Cardiac muscle cell (in vitro differentiated cells and primary cell): ENCODE data around the gene PPY. TPM values are rescaled to one million over a fixed set of nuclear protein-coding genes. Genes with fewer than 3 reads are reported as not detected.

ENCODE experiments used
- DNase-seq, 2 donors: peaks; one replicate each; pipeline versions ENCODE4 v3.0.0 to v3.0.0-alpha.2; 2010 to 2017; ENCODE audit warnings: low read depth in 1 of 2, low spot score in 1 of 2
- H3K27ac ChIP-seq: fragments of 200-600 bp; sonication (generic); 2 replicates; pipeline ENCODE4 v1.5.1; 2016
- H3K27me3 ChIP-seq: fragments of 200-600 bp; sonication (generic); 2 replicates; pipeline ENCODE4 v1.6.0; 2016; ENCODE audit warnings: control low read depth
- H3K36me3 ChIP-seq: fragments of 200-600 bp; sonication (generic); 2 replicates; pipeline ENCODE4 v1.5.1; 2016; ENCODE audit warnings: control low read depth
- H3K4me1 ChIP-seq: fragments of 200-600 bp; sonication (generic); 2 replicates; pipeline ENCODE4 v1.8.1; 2017; ENCODE audit warnings: low read depth, mild to moderate bottlenecking, mixed run types
- H3K4me3 ChIP-seq: fragments of 200-600 bp; sonication (generic); 2 replicates; pipeline ENCODE4 v1.5.1; 2016; ENCODE audit warnings: mild to moderate bottlenecking
- H3K9me3 ChIP-seq: fragments of 200-600 bp; sonication (generic); 2 replicates; pipeline ENCODE4 v1.5.1; 2017; ENCODE audit warnings: low read depth, mild to moderate bottlenecking, control low read depth
- polyA plus RNA-seq: library from polyadenylated mRNA; unstranded; fragments of >200 nt; fragmentation: Nextera tagmentation; extraction: Ambion mirVana; gene quantifications from 2 replicates; pipeline ENCODE4 v1.2.1, GENCODE V29; 2016
- total RNA-seq: library from RNA; depleted of rRNA; stranded (reverse); fragments of >200 nt; gene quantifications from 2 replicates; pipeline ENCODE4 v1.2.3, GENCODE V29; 2016
- TF ChIP-seq, protein P1 (sequence below): IDR thresholded peaks from 2 replicates; pipeline ENCODE4 v1.5.1; 2012; ENCODE audit warnings: low read depth, mild to moderate bottlenecking, low read length

Gene PPY
- total and polyA plus RNA-seq, 2 experiments from 2014 or later = not detected

GRCh38 chr17:43917016-43917347, 25.3 kb downstream of the PPY start:
- Histone ChIP-seq H3K36me3 (no peaks in the 10 kb centered on the region), H3K9me3 (no peaks in the 10 kb centered on the region), H3K27me3 (peaks cover 5% of the 10 kb centered on the region), H3K4me1 (no peaks in the 10 kb centered on the region), H3K4me3 (no peak overlapping the region), H3K27ac (no peak overlapping the region)
- TF ChIP-seq, protein P1, sequence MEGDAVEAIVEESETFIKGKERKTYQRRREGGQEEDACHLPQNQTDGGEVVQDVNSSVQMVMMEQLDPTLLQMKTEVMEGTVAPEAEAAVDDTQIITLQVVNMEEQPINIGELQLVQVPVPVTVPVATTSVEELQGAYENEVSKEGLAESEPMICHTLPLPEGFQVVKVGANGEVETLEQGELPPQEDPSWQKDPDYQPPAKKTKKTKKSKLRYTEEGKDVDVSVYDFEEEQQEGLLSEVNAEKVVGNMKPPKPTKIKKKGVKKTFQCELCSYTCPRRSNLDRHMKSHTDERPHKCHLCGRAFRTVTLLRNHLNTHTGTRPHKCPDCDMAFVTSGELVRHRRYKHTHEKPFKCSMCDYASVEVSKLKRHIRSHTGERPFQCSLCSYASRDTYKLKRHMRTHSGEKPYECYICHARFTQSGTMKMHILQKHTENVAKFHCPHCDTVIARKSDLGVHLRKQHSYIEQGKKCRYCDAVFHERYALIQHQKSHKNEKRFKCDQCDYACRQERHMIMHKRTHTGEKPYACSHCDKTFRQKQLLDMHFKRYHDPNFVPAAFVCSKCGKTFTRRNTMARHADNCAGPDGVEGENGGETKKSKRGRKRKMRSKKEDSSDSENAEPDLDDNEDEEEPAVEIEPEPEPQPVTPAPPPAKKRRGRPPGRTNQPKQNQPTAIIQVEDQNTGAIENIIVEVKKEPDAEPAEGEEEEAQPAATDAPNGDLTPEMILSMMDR = no peak
- DNase-seq = no peak

DNA sequence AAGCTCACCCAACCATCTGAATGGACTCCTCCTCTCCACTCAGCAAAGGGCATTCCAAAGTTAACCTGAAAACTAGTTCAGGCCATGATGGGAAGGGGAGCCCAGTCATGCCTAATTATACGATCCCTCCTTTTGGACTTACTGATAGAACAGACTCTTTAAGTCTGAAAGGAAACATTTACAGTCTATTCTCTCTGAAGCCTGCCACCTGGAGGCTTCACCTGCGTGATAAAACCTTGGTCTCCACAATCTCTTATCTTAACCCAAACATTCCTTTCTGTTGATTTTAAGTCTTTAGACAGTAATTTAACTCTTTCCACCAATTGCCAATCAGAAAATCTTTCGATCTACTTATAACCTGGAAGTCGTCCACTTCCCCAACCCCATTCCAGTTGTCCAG, 25.9 kb downstream of the PPY start:
- no peaks in the 10 kb centered on the region for H3K4me1 ChIP-seq
- no peak overlapping the region for H3K27ac ChIP-seq
- H3K36me3 ChIP-seq = no peaks in the 10 kb centered on the region
- no peaks in the 10 kb centered on the region for H3K9me3 ChIP-seq
- no peak for DNase-seq
- no peak overlapping the region for H3K4me3 ChIP-seq
- TF ChIP-seq, protein P1 = no peak
- peaks cover 5% of the 10 kb centered on the region for H3K27me3 ChIP-seq

GRCh38 chr17:43915559-43915958, 26.7 kb downstream of the PPY start:
- TF ChIP-seq, protein P1 = no peak
- DNase-seq = no peak
- no peak overlapping the region for H3K27ac ChIP-seq

DNA sequence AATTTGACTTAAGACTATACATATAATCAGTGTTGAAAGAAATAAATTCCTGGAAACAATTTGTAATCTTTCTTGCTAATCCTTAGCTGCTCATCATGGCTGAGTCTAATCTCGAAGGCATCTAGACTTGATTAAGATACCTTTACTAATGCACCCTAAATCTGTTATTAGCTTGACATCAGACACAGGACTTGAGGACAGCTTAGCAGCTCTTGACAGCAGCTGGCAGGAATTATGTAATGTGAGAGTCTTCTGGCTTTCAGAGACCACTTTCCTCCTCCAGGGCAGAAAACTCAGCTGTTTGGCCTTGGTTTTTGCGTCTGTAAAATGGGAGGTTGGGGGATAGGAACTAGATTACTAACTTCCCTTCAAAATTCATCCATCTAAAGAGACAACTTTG, 27.8 kb downstream of the PPY start:
- peaks cover 5% of the 10 kb centered on the region for H3K27me3 ChIP-seq
- H3K4me1 ChIP-seq = no peaks in the 10 kb centered on the region
- H3K4me3 ChIP-seq = no peak overlapping the region
- no peak for DNase-seq
- no peaks in the 10 kb centered on the region for H3K9me3 ChIP-seq
- no peak overlapping the region for H3K27ac ChIP-seq
- TF ChIP-seq, protein P1 = no peak
- no peaks in the 10 kb centered on the region for H3K36me3 ChIP-seq

More at GRCh38 chr17:43915559-43915958, 26.7 kb downstream of the PPY start:
- H3K4me3 ChIP-seq = no peak overlapping the region
- H3K27me3 ChIP-seq = peaks cover 5% of the 10 kb centered on the region
- no peaks in the 10 kb centered on the region for H3K4me1 ChIP-seq
- no peaks in the 10 kb centered on the region for H3K36me3 ChIP-seq
- H3K9me3 ChIP-seq = no peaks in the 10 kb centered on the region

GRCh38 chr17:43913584-43913983, 28.7 kb downstream of the PPY start:
- Histone ChIP-seq H3K36me3 (no peaks in the 10 kb centered on the region), H3K4me3 (no peak overlapping the region), H3K9me3 (no peaks in the 10 kb centered on the region), H3K27me3 (peaks cover 13% of the 10 kb centered on the region), H3K4me1 (no peaks in the 10 kb centered on the region), H3K27ac (no peak overlapping the region)
- TF ChIP-seq, protein P1 = no peak
- no peak for DNase-seq
